Keratinocyte (primary cell): ENCODE measurements around the gene SND1. TPM values are rescaled to one million over a fixed set of nuclear protein-coding genes. Genes with fewer than 3 reads are reported as not detected.

Experiments
- DNase-seq: peaks from one replicate; pipeline ENCODE4 v3.0.0-alpha.2; 2011; ENCODE audit warnings: low read depth, missing footprints, low spot score
- FAIRE-seq: peaks from 2 replicates; lab custom pipeline; 2011; peaks lifted over from hg19 to GRCh38; lab: Jason Lieb, UNC
- H2AFZ ChIP-seq: 2 replicates; pipeline ENCODE4 v1.6.0; 2012; ENCODE audit warnings: low read length, control low read depth, inconsistent platforms; ENCODE audit not compliant: control insufficient read depth
- H3K27ac ChIP-seq: 2 replicates; pipeline ENCODE4 v1.5.1; 2011; ENCODE audit warnings: low read length; ENCODE audit not compliant: control insufficient read depth, insufficient read depth
- H3K27me3 ChIP-seq: 3 replicates; pipeline ENCODE4 v1.6.0; 2011; ENCODE audit warnings: low read length; ENCODE audit not compliant: control insufficient read depth, insufficient read depth; ENCODE audit errors: extremely low read depth
- H3K36me3 ChIP-seq, 2 experiments: 2 replicates in 1 of 2; 3 replicates in 1 of 2; pipeline ENCODE4 v1.5.1; 2011; ENCODE audit warnings: low read length in 2 of 2, mild to moderate bottlenecking in 1 of 2; ENCODE audit not compliant: control insufficient read depth in 2 of 2, insufficient read depth in 2 of 2; ENCODE audit errors: extremely low read depth in 1 of 2
- H3K4me1 ChIP-seq: 3 replicates; pipeline ENCODE4 v1.5.1; 2011; ENCODE audit warnings: low read length; ENCODE audit not compliant: control insufficient read depth, insufficient read depth; ENCODE audit errors: extremely low read depth
- H3K4me2 ChIP-seq: 3 replicates; pipeline ENCODE4 v1.6.0; 2011; ENCODE audit warnings: low read depth, low read length; ENCODE audit not compliant: control insufficient read depth, insufficient read depth; ENCODE audit errors: extremely low read depth
- H3K4me3 ChIP-seq, 3 experiments: fragments of 200-600 bp in 1 of 3; sonication (generic) in 1 of 3; 2 replicates in 2 of 3; 3 replicates in 1 of 3; pipeline ENCODE4 v1.5.1; 2011 to 2016; ENCODE audit warnings: low read length in 3 of 3, mild to moderate bottlenecking in 3 of 3, control low read depth in 2 of 3, inconsistent platforms in 1 of 3, low read depth in 1 of 3, mixed read lengths in 1 of 3, mixed run types in 1 of 3, moderate library complexity in 1 of 3; ENCODE audit not compliant: control insufficient read depth in 2 of 3, insufficient read depth in 2 of 3; ENCODE audit errors: extremely low read depth in 1 of 3
- H3K79me2 ChIP-seq: 2 replicates; pipeline ENCODE4 v1.6.0; 2012; ENCODE audit warnings: low read length; ENCODE audit not compliant: control insufficient read depth, insufficient read depth
- H3K9ac ChIP-seq: 3 replicates; pipeline ENCODE4 v1.6.0; 2011; ENCODE audit warnings: low read length; ENCODE audit not compliant: control insufficient read depth, insufficient read depth; ENCODE audit errors: extremely low read depth
- H3K9me1 ChIP-seq: 3 replicates; pipeline ENCODE4 v1.6.0; 2011; ENCODE audit warnings: low read length; ENCODE audit not compliant: control insufficient read depth, insufficient read depth; ENCODE audit errors: extremely low read depth
- H3K9me3 ChIP-seq: 2 replicates; pipeline ENCODE4 v1.5.1; 2012; ENCODE audit warnings: low read depth, low read length; ENCODE audit not compliant: control insufficient read depth
- H4K20me1 ChIP-seq: 3 replicates; pipeline ENCODE4 v1.6.0; 2011; ENCODE audit warnings: low read length; ENCODE audit not compliant: control insufficient read depth, insufficient read depth; ENCODE audit errors: extremely low read depth
- EZH2 ChIP-seq: IDR thresholded peaks from one replicate; pipeline ENCODE4 v1.6.1; 2012; ENCODE audit warnings: inconsistent platforms, mild to moderate bottlenecking, low read length, moderate library complexity
- dilution Hi-C: fragments of 300-500 bp; cut with MboI; formaldehyde crosslinking; loops from one replicate; pipeline ENCODE4 v1.7.0; 2020; ENCODE audit warnings: low sequenced_read_pairs; ENCODE audit not compliant: extremely low pct_ligation_motif_present
- polyA plus RNA-seq, 5 experiments: library from polyadenylated mRNA; depleted of rRNA in 3 of 5; stranded (reverse) in 3 of 5; stranded (forward) in 1 of 5; unstranded in 1 of 5; fragments of >200 nt; gene quantifications; 1 replicate in 1 of 5; 2 replicates in 3 of 5; 3 replicates in 1 of 5; pipeline versions ENCODE4 v1.2.1 to v1.2.3, GENCODE V29; 2011 to 2012; ENCODE audit warnings: missing spikeins in 2 of 5, low read depth in 1 of 5, low replicate concordance in 1 of 5
- TF ChIP-seq, protein P1 (sequence below), 3 experiments: IDR thresholded peaks in 1 of 3; conservative IDR thresholded peaks in 1 of 3; optimal IDR thresholded peaks in 1 of 3; 2 replicates in 2 of 3; 3 replicates in 1 of 3; pipeline versions ENCODE3 to v1.5.1; 2011; ENCODE audit warnings: low read length in 3 of 3, mild to moderate bottlenecking in 3 of 3, moderate library complexity in 2 of 3, control low read depth in 1 of 3, inconsistent platforms in 1 of 3; ENCODE audit not compliant: insufficient read depth in 2 of 3; ENCODE audit errors: extremely low read depth in 1 of 3

Gene SND1
- polyA plus RNA-seq, 1 donor (not counting 4 experiments of a cell fraction or from before 2014, with no cell fraction given): 140 TPM

DNA sequence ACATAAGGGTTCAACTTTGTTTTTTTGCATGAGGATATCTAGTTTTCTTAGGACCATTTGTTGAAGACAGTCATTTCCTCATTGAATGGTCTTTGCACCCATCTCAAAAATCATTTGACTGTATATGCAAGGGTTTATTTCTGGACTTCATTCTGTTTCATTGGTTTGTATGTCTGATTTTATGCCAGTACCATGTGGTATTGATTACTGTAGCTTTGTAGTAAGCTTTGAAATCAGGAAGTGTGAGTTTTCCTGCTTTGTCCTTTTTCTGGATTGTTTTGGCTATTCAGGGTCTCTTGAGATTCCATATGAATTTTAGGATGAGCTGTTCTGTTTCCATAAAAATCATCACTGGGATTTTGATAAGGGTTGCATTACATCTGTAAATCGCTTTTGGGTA lies 63.9 kb downstream of the SND1 start:
- H2AFZ ChIP-seq: no peak overlapping the region
- H3K9ac ChIP-seq: no peak overlapping the region
- TF ChIP-seq, protein P1, sequence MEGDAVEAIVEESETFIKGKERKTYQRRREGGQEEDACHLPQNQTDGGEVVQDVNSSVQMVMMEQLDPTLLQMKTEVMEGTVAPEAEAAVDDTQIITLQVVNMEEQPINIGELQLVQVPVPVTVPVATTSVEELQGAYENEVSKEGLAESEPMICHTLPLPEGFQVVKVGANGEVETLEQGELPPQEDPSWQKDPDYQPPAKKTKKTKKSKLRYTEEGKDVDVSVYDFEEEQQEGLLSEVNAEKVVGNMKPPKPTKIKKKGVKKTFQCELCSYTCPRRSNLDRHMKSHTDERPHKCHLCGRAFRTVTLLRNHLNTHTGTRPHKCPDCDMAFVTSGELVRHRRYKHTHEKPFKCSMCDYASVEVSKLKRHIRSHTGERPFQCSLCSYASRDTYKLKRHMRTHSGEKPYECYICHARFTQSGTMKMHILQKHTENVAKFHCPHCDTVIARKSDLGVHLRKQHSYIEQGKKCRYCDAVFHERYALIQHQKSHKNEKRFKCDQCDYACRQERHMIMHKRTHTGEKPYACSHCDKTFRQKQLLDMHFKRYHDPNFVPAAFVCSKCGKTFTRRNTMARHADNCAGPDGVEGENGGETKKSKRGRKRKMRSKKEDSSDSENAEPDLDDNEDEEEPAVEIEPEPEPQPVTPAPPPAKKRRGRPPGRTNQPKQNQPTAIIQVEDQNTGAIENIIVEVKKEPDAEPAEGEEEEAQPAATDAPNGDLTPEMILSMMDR (optimal IDR thresholded peaks at IDR 0.05 in 1 of 3, IDR thresholded peaks at IDR 0.05 in 1 of 3, conservative IDR thresholded peaks at IDR 0.05 in 1 of 3; ENCODE audit: extremely low read depth in 1 of 3, insufficient read depth in 2 of 3, low read length in 3 of 3): no peak
- no peak for TF ChIP-seq EZH2
- H3K79me2 ChIP-seq: peaks cover 76% of the 10 kb centered on the region
- H3K27me3 ChIP-seq: no peaks in the 10 kb centered on the region
- dilution Hi-C loops: no loop called here
- no peaks in the 10 kb centered on the region for H3K9me3 ChIP-seq
- DNase-seq (no peak), FAIRE-seq (no peak)
- H3K4me3 ChIP-seq: no peak overlapping the region
- H3K36me3 ChIP-seq: peaks cover 5 to 50% of the 10 kb centered on the region in 2 experiments
- peaks cover 3% of the 10 kb centered on the region for H4K20me1 ChIP-seq
- H3K27ac ChIP-seq: no peak overlapping the region
- H3K4me2 ChIP-seq: no peak overlapping the region
- no peaks in the 10 kb centered on the region for H3K4me1 ChIP-seq
- H3K9me1 ChIP-seq: no peaks in the 10 kb centered on the region

DNA sequence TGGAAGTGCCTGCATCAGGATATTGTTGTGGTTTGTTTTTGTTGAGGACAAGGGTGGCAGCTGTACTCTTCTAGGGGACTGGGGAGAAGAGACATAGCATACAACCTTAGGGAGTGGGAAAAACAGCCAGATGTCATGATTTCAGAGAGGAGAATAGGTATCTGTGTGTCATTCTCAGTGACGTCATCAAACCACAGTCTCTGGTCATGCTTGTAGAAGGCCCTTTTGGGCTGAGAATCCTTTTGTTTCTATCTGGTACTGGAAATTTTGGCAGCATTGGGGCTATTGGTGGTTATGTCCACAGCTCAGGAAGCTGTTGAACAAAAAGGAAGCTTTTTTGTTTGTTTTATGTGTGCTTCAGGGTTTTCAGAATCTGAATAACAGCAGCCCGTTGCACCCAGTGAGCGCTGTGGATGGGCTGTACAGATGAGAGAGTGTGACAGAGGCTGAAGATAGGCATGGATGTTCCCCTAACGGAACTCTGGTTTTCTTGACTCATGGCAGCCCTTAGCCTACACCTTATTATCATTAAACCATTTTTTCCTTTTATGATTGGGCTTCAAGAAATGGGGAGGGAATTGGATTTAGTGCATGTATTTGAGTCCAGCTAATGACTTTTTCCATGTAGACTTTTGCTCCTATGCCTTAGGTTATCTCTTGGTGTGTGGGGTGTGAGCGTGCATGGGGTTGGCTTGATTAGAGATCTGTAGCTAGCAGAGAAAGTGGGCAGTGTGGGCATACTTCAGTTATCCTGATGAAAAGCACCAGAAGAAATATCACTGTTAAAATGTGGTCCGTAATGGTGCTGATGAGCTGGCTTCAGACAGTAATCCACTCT lies 65.7 kb downstream of the SND1 start:
- Histone ChIP-seq H3K4me3 (no peak overlapping the region), H3K9me3 (no peaks in the 10 kb centered on the region), H3K36me3 (peaks cover 9 to 42% of the 10 kb centered on the region in 2 experiments), H3K4me2 (no peak overlapping the region), H3K27me3 (no peaks in the 10 kb centered on the region), H2AFZ (no peak overlapping the region), H3K79me2 (peaks cover 75% of the 10 kb centered on the region), H3K27ac (no peak overlapping the region), H3K9ac (no peak overlapping the region), H4K20me1 (peaks cover 3% of the 10 kb centered on the region), H3K9me1 (no peaks in the 10 kb centered on the region), H3K4me1 (no peaks in the 10 kb centered on the region)
- FAIRE-seq (peak; percentile 26), DNase-seq (no peak)
- TF ChIP-seq, protein P1 (optimal IDR thresholded peaks at IDR 0.05 in 1 of 3, IDR thresholded peaks at IDR 0.05 in 1 of 3, conservative IDR thresholded peaks at IDR 0.05 in 1 of 3; ENCODE audit: extremely low read depth in 1 of 3, insufficient read depth in 2 of 3, low read length in 3 of 3): no peak
- no peak for TF ChIP-seq EZH2
- dilution Hi-C loops: no loop called here
